Mesenchymal stem cell (in vitro differentiated cells and primary cell): Measurements from ENCODE around the gene FMN2.

Experiments
- DNase-seq: peaks from one replicate; pipeline ENCODE4 v3.0.0-alpha.2; 2013
- H2AFZ ChIP-seq: one replicate; pipeline ENCODE4 v1.6.1; 2013; ENCODE audit warnings: low read depth, mild to moderate bottlenecking, control low read depth, inconsistent platforms, low read length, moderate library complexity
- H2AK5ac ChIP-seq: 2 replicates; pipeline ENCODE4 v1.6.1; 2013; ENCODE audit warnings: low read length, moderate library complexity, mild to moderate bottlenecking, inconsistent platforms; ENCODE audit not compliant: severe bottlenecking
- H2BK120ac ChIP-seq: one replicate; pipeline ENCODE4 v1.6.1; 2013; ENCODE audit warnings: low read depth, mild to moderate bottlenecking, inconsistent platforms, low read length, moderate library complexity
- H2BK12ac ChIP-seq, 2 experiments: one replicate each; pipeline ENCODE4 v1.6.1; 2013; ENCODE audit warnings: inconsistent platforms in 2 of 2, low read length in 2 of 2, mild to moderate bottlenecking in 2 of 2, moderate library complexity in 2 of 2, control low read depth in 1 of 2
- H2BK15ac ChIP-seq: one replicate; pipeline ENCODE4 v1.6.1; 2013; ENCODE audit warnings: mild to moderate bottlenecking, low read depth, inconsistent platforms; ENCODE audit not compliant: poor library complexity, severe bottlenecking
- H2BK5ac ChIP-seq: 2 replicates; pipeline ENCODE4 v1.6.1; 2013; ENCODE audit warnings: low read depth, mild to moderate bottlenecking, low read length, control low read depth, inconsistent platforms; ENCODE audit not compliant: poor library complexity, severe bottlenecking
- H3K14ac ChIP-seq, 2 experiments: one replicate each; pipeline ENCODE4 v1.6.1; 2013; ENCODE audit warnings: inconsistent platforms in 2 of 2, low read length in 2 of 2, control low read depth in 1 of 2, mild to moderate bottlenecking in 1 of 2, moderate library complexity in 1 of 2
- H3K18ac ChIP-seq, 2 experiments: one replicate each; pipeline ENCODE4 v1.6.1; 2013; ENCODE audit warnings: inconsistent platforms in 2 of 2, low read length in 2 of 2, control low read depth in 1 of 2, low read depth in 1 of 2, mild to moderate bottlenecking in 1 of 2
- H3K23ac ChIP-seq, 2 experiments: one replicate each; pipeline ENCODE4 v1.6.1; 2013; ENCODE audit warnings: inconsistent platforms in 2 of 2, low read length in 2 of 2, mild to moderate bottlenecking in 2 of 2, moderate library complexity in 2 of 2, control low read depth in 1 of 2
- H3K27ac ChIP-seq: 2 replicates; pipeline ENCODE4 v1.5.1; 2013; ENCODE audit warnings: mild to moderate bottlenecking, moderate library complexity, low read length, control low read depth, inconsistent platforms; ENCODE audit not compliant: poor library complexity, severe bottlenecking
- H3K27me3 ChIP-seq, 2 experiments: 2 replicates each; pipeline versions ENCODE4 v1.6.1 to v1.7.0; 2013; ENCODE audit warnings: low read length in 2 of 2, mild to moderate bottlenecking in 2 of 2, moderate library complexity in 2 of 2, control low read depth in 1 of 2, inconsistent platforms in 1 of 2; ENCODE audit not compliant: control insufficient read depth in 1 of 2, insufficient read depth in 1 of 2
- H3K36me3 ChIP-seq, 2 experiments: 2 replicates each; pipeline versions ENCODE4 v1.6.1 to v1.7.0; 2013; ENCODE audit warnings: low read length in 2 of 2, control low read depth in 1 of 2, inconsistent platforms in 1 of 2, low read depth in 1 of 2, mild to moderate bottlenecking in 1 of 2; ENCODE audit not compliant: insufficient read depth in 2 of 2, control insufficient read depth in 1 of 2
- H3K4ac ChIP-seq, 2 experiments: one replicate each; pipeline ENCODE4 v1.6.1; 2013; ENCODE audit warnings: inconsistent platforms in 2 of 2, low read length in 2 of 2, mild to moderate bottlenecking in 2 of 2, moderate library complexity in 2 of 2, control low read depth in 1 of 2, low read depth in 1 of 2
- H3K4me1 ChIP-seq: 2 replicates; pipeline ENCODE4 v1.6.1; 2013; ENCODE audit warnings: low read depth, low read length, control low read depth; ENCODE audit not compliant: control insufficient read depth, insufficient read depth
- H3K4me2 ChIP-seq: 2 replicates; pipeline ENCODE4 v1.6.1; 2013; ENCODE audit warnings: low read length, mild to moderate bottlenecking, inconsistent platforms; ENCODE audit not compliant: poor library complexity, severe bottlenecking
- H3K4me3 ChIP-seq, 2 experiments: 2 replicates each; pipeline versions ENCODE4 v1.5.1 to v1.7.0; 2013; ENCODE audit warnings: low read length in 2 of 2, mild to moderate bottlenecking in 2 of 2, control low read depth in 1 of 2, low read depth in 1 of 2; ENCODE audit not compliant: insufficient read depth in 1 of 2
- H3K79me1 ChIP-seq: replicated peaks from 2 replicates; pipeline ENCODE4 v1.6.1; 2013; ENCODE audit warnings: mild to moderate bottlenecking, control low read depth, low read length, inconsistent platforms; ENCODE audit not compliant: poor library complexity, severe bottlenecking
- H3K9ac ChIP-seq: 2 replicates; pipeline ENCODE4 v1.7.0; 2013; ENCODE audit warnings: mild to moderate bottlenecking, low read length, moderate library complexity
- H3K9me3 ChIP-seq: 2 replicates; pipeline ENCODE4 v1.7.0; 2013; ENCODE audit warnings: mild to moderate bottlenecking, low read length; ENCODE audit not compliant: control insufficient read depth
- H4K8ac ChIP-seq: one replicate; pipeline ENCODE4 v1.6.1; 2013; ENCODE audit warnings: inconsistent platforms, mild to moderate bottlenecking, low read length, moderate library complexity
- H4K91ac ChIP-seq: one replicate; pipeline ENCODE4 v1.6.1; 2013; ENCODE audit warnings: mild to moderate bottlenecking, low read length, inconsistent platforms
- WGBS: methylation state at CpG from one replicate; pipeline ENCODE4 v1.1.7; 2013; ENCODE audit warnings: mixed read lengths; 5-methylcytosine and 5-hydroxymethylcytosine counted together

FMN2 gene

DNA sequence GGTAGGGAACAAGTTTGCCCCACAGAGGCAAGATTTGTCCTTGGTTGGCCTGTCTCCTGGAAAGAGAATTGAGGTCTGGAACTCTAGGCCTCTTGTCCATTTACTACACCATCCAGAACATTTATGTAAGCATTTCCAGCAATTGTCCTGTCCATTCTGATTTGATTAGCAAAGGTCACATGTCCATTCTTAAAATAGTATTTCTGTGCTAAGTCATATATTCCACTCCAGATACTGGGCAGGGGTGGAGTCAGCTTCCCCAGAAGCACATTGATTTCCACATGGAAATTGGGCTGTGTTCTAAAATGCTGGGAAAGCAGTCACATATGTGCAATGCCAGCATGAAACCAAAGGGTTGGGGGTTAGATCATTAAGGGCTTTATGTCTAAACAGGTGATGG, 21.5 kb upstream of the FMN2 start:
- H3K27me3 ChIP-seq, result no peaks in the 10 kb centered on the region
- H4K91ac ChIP-seq, result no peak overlapping the region
- no peaks in the 10 kb centered on the region for H3K9me3 ChIP-seq
- H3K14ac ChIP-seq, result no peak overlapping the region
- no peak overlapping the region for H3K4me2 ChIP-seq
- H3K36me3 ChIP-seq, result no peaks in the 10 kb centered on the region
- H3K18ac ChIP-seq, result no peak overlapping the region
- no peak overlapping the region for H3K4ac ChIP-seq
- no peak for DNase-seq
- no peak overlapping the region for H2BK5ac ChIP-seq
- no peak overlapping the region for H3K9ac ChIP-seq
- no peak overlapping the region for H2BK120ac ChIP-seq
- H3K4me3 ChIP-seq, result no peak overlapping the region
- no peak overlapping the region for H2AK5ac ChIP-seq
- no peak overlapping the region for H2BK15ac ChIP-seq
- no peak overlapping the region for H2AFZ ChIP-seq
- H3K27ac ChIP-seq, result no peak overlapping the region
- no peak overlapping the region for H2BK12ac ChIP-seq
- H3K79me1 ChIP-seq, result no peaks in the 10 kb centered on the region
- no peak overlapping the region for H4K8ac ChIP-seq
- H3K23ac ChIP-seq, result no peak overlapping the region
- H3K4me1 ChIP-seq, result no peaks in the 10 kb centered on the region

DNA sequence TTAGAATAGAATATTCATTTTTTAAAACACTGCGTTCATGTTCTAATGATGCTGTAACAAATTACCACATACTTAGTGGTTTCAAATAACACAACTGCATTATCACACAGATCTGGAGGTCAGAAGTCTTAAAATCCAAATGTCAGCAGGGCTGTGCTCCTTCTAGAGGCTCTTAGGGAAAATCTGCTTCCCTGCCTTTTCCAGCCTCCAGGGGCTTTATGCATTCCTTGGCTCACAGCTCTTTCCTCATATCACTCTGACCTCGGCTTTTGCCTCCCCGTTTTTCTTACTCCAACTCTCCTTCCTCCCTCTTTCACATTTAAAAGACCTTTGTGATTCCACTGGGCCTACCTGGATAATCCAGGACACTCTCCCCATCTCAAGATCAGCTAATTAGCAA, 18.6 kb upstream of the FMN2 start:
- no peak overlapping the region for H2BK5ac ChIP-seq
- H2AK5ac ChIP-seq, result no peak overlapping the region
- no peak overlapping the region for H3K23ac ChIP-seq
- H3K9me3 ChIP-seq, result no peaks in the 10 kb centered on the region
- H2AFZ ChIP-seq, result no peak overlapping the region
- H3K4me2 ChIP-seq, result no peak overlapping the region
- H4K8ac ChIP-seq, result no peak overlapping the region
- no peaks in the 10 kb centered on the region for H3K36me3 ChIP-seq
- H2BK120ac ChIP-seq, result no peak overlapping the region
- no peak for DNase-seq
- no peaks in the 10 kb centered on the region for H3K27me3 ChIP-seq
- H3K9ac ChIP-seq, result no peak overlapping the region
- no peak overlapping the region for H2BK12ac ChIP-seq
- no peak overlapping the region for H3K18ac ChIP-seq
- H3K4me1 ChIP-seq, result no peaks in the 10 kb centered on the region
- H2BK15ac ChIP-seq, result no peak overlapping the region
- H4K91ac ChIP-seq, result no peak overlapping the region
- WGBS, result 63% methylated on average over 3 of the region's 3 CpGs
- H3K4me3 ChIP-seq, result no peak overlapping the region
- H3K27ac ChIP-seq, result no peak overlapping the region
- no peaks in the 10 kb centered on the region for H3K79me1 ChIP-seq
- no peak overlapping the region for H3K4ac ChIP-seq
- no peak overlapping the region for H3K14ac ChIP-seq

DNA sequence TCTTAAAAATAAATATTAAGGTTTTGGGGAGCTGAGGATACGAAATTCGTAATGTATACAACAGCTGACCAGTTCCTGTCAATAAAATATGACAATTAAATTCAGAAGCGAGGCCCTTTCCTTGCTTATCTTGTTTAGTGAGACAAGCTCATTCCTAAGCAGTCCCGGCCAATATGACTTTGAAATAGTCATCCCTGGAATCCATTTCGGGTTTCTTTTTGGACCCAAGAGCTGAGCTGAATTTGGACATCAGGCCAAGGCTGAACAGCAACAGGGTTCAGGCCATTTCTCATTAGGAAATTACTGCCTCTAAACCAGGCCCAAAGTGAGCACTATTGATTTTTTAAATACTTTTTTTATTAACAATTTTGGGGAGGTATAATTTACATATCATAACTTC, 17.3 kb upstream of the FMN2 start:
- Histone ChIP-seq H3K14ac (no peak overlapping the region), H2AFZ (no peak overlapping the region), H2BK5ac (no peak overlapping the region), H3K4me1 (no peaks in the 10 kb centered on the region), H3K27ac (no peak overlapping the region), H3K36me3 (no peaks in the 10 kb centered on the region), H3K23ac (no peak overlapping the region), H2BK120ac (no peak overlapping the region), H2BK15ac (no peak overlapping the region), H2AK5ac (no peak overlapping the region), H3K9me3 (no peaks in the 10 kb centered on the region), H3K4me3 (no peak overlapping the region), H3K4ac (no peak overlapping the region), H4K91ac (no peak overlapping the region), H3K9ac (peak overlapping the region; percentile 7), H3K79me1 (no peaks in the 10 kb centered on the region), H2BK12ac (no peak overlapping the region), H3K18ac (no peak overlapping the region), H4K8ac (no peak overlapping the region), H3K27me3 (no peaks in the 10 kb centered on the region), H3K4me2 (no peak overlapping the region)
- no peak for DNase-seq
- 88% methylated on average over 5 of the region's 5 CpGs for WGBS

DNA sequence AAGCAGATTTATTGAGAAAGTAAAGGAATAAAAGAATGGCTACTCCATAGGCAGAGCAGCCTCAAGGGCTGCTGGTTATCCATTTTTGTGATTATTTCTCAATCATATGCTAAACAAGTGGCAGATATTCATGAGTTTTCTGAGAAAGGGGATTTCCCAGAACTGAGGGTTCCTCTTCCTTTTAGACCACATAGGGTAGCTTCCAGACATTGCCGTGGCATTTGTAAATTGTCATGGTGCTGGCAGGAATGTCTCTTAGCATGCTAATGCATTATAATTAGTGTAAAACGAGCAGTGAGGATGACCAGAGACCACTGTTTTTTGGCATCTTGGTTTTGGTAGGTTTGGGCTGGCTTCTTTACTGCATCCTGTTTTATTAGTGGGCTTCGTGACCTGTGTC, 16.8 kb upstream of the FMN2 start:
- no peak overlapping the region for H3K23ac ChIP-seq
- H3K4me1 ChIP-seq, result no peaks in the 10 kb centered on the region
- H3K9ac ChIP-seq, result peak overlapping the region; percentile 7
- H2AK5ac ChIP-seq, result no peak overlapping the region
- no peaks in the 10 kb centered on the region for H3K36me3 ChIP-seq
- H2BK12ac ChIP-seq, result no peak overlapping the region
- H2BK15ac ChIP-seq, result no peak overlapping the region
- no peak overlapping the region for H3K27ac ChIP-seq
- DNase-seq, result no peak
- no peaks in the 10 kb centered on the region for H3K79me1 ChIP-seq
- no peak overlapping the region for H4K8ac ChIP-seq
- H3K4me3 ChIP-seq, result no peak overlapping the region
- no peak overlapping the region for H3K4ac ChIP-seq
- no peak overlapping the region for H3K4me2 ChIP-seq
- no peaks in the 10 kb centered on the region for H3K27me3 ChIP-seq
- no peak overlapping the region for H2BK5ac ChIP-seq
- WGBS, result 67% methylated on average over 3 of the region's 3 CpGs
- H3K9me3 ChIP-seq, result no peaks in the 10 kb centered on the region
- H4K91ac ChIP-seq, result no peak overlapping the region
- H2AFZ ChIP-seq, result no peak overlapping the region
- H2BK120ac ChIP-seq, result no peak overlapping the region
- no peak overlapping the region for H3K18ac ChIP-seq
- no peak overlapping the region for H3K14ac ChIP-seq
